Measurements from ENCODE around the gene MAST4.

MAST4 gene

DNA sequence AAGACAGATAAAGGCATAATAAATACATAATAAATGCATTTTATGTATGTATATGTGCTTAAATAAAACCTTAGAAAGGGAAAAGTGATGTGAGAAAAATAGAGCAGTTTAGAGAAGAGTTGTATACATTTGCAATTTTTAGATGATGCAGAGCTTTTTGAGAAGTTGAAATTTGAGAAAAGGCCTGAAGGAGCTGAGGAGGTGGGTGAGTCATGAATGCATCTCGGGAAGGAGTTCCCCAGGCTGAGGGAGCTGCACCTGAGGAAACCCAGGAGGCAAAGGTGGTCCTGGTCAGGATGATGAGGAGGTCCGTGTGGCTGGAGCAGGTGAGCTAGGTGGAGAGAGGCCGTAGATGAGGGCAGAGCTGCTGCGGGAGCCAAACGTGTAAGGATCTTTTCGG lies 617.8 kb downstream of the MAST4 start:
- Histone ChIP-seq H3K4me1 (ENCODE audit: control insufficient read depth, insufficient read depth, low read length, poor library complexity, severe bottlenecking) (peaks cover 37% of the 10 kb centered on the region), H3K9me3 (ENCODE audit: control insufficient read depth, low read length) (no peaks in the 10 kb centered on the region), H3K27ac (ENCODE audit: insufficient read depth, low read length, poor library complexity, severe bottlenecking) (no peak overlapping the region), H3K27me3 (replicated peaks; ENCODE audit: control insufficient read depth, insufficient read depth, low read length, poor library complexity, severe bottlenecking) (no peaks in the 10 kb centered on the region), H3K36me3 (ENCODE audit: control insufficient read depth, insufficient read depth, low read length) (no peaks in the 10 kb centered on the region), H3K4me3 (ENCODE audit: insufficient read depth, low read depth, low read length, poor library complexity, severe bottlenecking) (no peak overlapping the region)
- no peak for DNase-seq

DNA sequence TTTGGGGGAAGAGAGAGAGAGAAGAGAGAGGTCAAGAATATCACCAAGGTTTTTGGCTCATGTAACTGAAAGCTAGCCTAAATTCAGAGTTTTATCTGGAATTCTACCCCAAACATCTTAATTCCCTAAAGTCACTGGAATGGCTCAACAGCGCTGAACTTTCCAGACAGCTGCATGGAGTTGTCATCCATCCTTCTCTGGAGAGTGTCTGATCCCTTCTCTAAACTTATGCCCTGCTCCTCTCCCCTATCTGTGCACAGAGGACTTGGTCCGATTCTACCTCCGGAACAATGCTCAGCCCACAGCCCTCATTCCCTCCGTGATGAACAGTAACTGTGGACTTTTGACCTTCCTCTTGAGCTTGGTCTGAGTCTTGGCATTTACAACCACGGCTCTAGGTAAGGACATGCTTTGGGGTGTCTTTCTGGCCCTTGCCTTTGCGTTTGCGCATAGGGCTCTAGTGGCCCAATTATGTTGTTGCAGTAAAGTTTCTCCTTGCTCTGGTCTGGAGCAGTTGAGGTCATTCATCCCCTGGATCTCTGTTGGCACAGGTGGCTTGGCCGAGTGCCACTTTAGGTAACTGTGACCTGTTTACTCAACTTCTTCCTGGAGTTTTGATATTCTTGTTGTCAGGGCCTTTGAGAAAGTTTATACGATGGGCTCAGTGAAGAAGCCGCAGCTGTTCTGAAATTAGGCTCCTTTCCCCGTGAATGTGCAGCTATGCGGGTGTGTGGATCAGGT lies 618.7 kb downstream of the MAST4 start:
- no peak overlapping the region for H3K4me3 ChIP-seq (ENCODE audit: insufficient read depth, low read depth, low read length, poor library complexity, severe bottlenecking)
- H3K27ac ChIP-seq (ENCODE audit: insufficient read depth, low read length, poor library complexity, severe bottlenecking): peak overlapping the region; percentile 61
- DNase-seq: no peak

DNA sequence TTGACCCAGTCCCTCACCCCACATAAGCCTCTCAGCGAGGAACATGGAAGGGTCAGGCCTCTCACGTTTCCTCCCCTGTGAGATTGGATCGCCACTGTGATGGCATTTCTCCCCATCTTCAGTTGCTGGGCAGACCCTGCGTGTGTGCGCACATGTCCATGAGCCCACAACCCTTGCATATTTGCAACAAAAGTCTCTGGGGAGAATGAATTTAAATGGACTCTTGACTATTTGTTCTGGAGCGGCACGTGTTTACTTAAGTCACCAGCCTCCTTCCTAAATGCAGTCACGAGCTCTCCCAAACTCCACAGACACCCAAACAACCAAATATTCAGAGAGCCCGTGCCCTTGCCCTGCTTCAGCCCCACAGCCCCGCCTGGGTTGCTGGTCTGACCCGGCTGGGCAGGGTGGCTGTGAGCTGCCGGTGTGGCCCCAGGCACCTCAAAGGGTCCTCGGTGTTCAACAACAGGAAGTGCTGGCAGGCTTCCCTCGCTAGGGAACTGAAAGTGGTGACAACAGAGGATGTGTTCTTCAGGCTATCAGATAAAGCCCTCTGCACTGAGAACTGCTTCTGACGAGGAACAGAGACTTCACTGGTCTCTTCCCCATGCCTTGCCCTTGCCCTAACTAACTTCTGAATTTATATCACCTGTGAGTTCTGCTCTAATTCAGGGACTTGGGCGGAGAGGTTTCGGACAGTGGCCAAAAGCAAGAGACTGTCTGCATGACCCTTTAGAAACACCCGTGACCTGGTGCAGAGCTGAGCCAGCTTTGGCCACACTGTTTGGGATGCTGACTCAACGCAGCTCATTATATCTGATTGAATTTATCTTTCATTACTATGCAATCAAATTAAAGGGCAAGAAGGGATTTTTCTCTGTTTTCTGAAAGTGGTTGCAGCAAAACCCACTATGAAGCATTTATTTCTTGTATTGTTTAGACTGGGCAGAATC lies 619.6 kb downstream of the MAST4 start:
- Histone ChIP-seq H3K27ac (ENCODE audit: insufficient read depth, low read length, poor library complexity, severe bottlenecking) (peak overlapping the region; percentile 61), H3K4me3 (ENCODE audit: insufficient read depth, low read depth, low read length, poor library complexity, severe bottlenecking) (peak overlapping the region; percentile 22), H3K27me3 (replicated peaks; ENCODE audit: control insufficient read depth, insufficient read depth, low read length, poor library complexity, severe bottlenecking) (no peaks in the 10 kb centered on the region), H3K9me3 (ENCODE audit: control insufficient read depth, low read length) (no peaks in the 10 kb centered on the region), H3K4me1 (ENCODE audit: control insufficient read depth, insufficient read depth, low read length, poor library complexity, severe bottlenecking) (peaks cover 40% of the 10 kb centered on the region), H3K36me3 (ENCODE audit: control insufficient read depth, insufficient read depth, low read length) (no peaks in the 10 kb centered on the region)
- peak; percentile 25 to 61 (median 53) for DNase-seq

More for the DNA sequence above, 618.7 kb downstream of the MAST4 start:
- peaks cover 37% of the 10 kb centered on the region for H3K4me1 ChIP-seq (ENCODE audit: control insufficient read depth, insufficient read depth, low read length, poor library complexity, severe bottlenecking)
- H3K27me3 ChIP-seq (replicated peaks; ENCODE audit: control insufficient read depth, insufficient read depth, low read length, poor library complexity, severe bottlenecking): no peaks in the 10 kb centered on the region
- H3K36me3 ChIP-seq (ENCODE audit: control insufficient read depth, insufficient read depth, low read length): no peaks in the 10 kb centered on the region
- H3K9me3 ChIP-seq (ENCODE audit: control insufficient read depth, low read length): no peaks in the 10 kb centered on the region

DNA sequence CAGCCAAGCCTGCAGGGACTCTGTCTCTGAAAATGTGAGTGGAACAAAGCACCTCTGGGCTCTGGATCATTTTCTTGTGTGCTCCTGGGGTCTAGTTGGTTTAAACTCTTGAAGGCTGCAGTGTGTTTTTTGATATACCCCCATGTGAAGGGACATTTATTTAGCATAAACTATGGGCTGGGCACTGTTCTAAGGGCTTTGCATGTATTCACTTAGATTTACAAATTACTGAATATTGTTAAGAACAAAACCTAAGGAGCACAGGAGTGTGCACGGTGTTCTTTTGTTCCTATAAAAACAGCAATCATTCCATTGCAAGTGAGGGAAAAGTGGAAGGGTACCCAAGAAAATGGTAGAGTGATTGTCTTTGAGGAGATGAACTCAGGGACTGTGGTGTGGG lies 620.4 kb downstream of the MAST4 start:
- peaks cover 47% of the 10 kb centered on the region for H3K4me1 ChIP-seq (ENCODE audit: control insufficient read depth, insufficient read depth, low read length, poor library complexity, severe bottlenecking)
- no peak overlapping the region for H3K4me3 ChIP-seq (ENCODE audit: insufficient read depth, low read depth, low read length, poor library complexity, severe bottlenecking)
- no peaks in the 10 kb centered on the region for H3K9me3 ChIP-seq (ENCODE audit: control insufficient read depth, low read length)
- peak overlapping the region; percentile 61 for H3K27ac ChIP-seq (ENCODE audit: insufficient read depth, low read length, poor library complexity, severe bottlenecking)
- DNase-seq: no peak
- H3K27me3 ChIP-seq (replicated peaks; ENCODE audit: control insufficient read depth, insufficient read depth, low read length, poor library complexity, severe bottlenecking): no peaks in the 10 kb centered on the region
- no peaks in the 10 kb centered on the region for H3K36me3 ChIP-seq (ENCODE audit: control insufficient read depth, insufficient read depth, low read length)
